ENCODE data around the gene PTGFR. TPM values are rescaled to one million over a fixed set of nuclear protein-coding genes. Genes with fewer than 3 reads are reported as not detected.

PTGFR gene
- total RNA-seq, 2 donors from 2014 or later = 0.34 to 0.46 TPM

DNA sequence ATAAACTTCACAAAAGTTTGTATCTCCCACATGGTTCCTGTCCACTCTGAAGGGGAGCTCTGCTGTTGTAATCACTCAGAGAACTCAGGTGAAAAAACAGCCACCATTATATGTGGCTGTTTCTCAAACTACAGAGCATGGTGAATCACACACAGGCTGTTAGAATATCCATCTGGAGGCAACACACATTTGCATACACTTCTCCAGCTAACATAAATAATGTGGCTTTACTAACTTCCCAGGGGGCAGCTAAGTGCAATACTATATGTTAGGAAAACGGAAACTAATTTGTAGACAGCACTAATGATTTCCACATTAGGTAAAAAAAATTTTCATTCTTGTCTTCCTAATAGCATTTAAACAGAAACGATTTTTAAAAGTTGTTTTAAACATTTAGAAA is 49.3 kb downstream of the PTGFR start:
- 52% methylated on average over 2 of the region's 2 CpGs for WGBS
- no peak overlapping the region for H3K4me3 ChIP-seq

DNA sequence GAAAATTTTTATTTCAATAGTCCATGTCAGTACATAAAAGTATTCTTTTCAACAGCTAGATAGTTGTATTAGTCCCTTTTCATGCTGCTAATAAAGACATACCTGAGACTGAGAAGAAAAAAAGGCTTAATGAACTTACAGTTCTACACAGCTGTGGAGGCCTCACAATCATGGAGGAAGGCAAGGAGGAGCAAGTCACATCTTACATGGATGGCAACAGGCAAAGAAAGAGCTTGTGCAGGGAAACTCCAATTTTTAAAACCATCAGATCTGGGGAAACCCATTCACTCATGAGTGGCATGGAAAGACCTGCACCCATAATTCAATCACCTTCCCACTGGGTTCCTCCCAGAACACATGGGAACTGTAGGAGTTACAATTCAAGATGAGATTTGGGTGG is 50.7 kb downstream of the PTGFR start:
- intact Hi-C loops (cut with DNase I) = no loop called here
- Histone ChIP-seq H3K4me3 (no peak overlapping the region), H3K9me3 (no peaks in the 10 kb centered on the region), H3K36me3 (no peaks in the 10 kb centered on the region), H3K4me1 (replicated peaks) (no peaks in the 10 kb centered on the region), H3K27me3 (replicated peaks; ENCODE audit: insufficient read depth) (no peaks in the 10 kb centered on the region), H3K27ac (no peak overlapping the region)
- DNase-seq (ENCODE audit: low spot score) = no peak
- TF ChIP-seq, protein P1, sequence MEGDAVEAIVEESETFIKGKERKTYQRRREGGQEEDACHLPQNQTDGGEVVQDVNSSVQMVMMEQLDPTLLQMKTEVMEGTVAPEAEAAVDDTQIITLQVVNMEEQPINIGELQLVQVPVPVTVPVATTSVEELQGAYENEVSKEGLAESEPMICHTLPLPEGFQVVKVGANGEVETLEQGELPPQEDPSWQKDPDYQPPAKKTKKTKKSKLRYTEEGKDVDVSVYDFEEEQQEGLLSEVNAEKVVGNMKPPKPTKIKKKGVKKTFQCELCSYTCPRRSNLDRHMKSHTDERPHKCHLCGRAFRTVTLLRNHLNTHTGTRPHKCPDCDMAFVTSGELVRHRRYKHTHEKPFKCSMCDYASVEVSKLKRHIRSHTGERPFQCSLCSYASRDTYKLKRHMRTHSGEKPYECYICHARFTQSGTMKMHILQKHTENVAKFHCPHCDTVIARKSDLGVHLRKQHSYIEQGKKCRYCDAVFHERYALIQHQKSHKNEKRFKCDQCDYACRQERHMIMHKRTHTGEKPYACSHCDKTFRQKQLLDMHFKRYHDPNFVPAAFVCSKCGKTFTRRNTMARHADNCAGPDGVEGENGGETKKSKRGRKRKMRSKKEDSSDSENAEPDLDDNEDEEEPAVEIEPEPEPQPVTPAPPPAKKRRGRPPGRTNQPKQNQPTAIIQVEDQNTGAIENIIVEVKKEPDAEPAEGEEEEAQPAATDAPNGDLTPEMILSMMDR (IDR thresholded peaks at IDR 0.05) = no peak
- no peak for TF ChIP-seq POLR2AphosphoS5 (IDR thresholded peaks at IDR 0.05)
- no peak for TF ChIP-seq POLR2A (IDR thresholded peaks at IDR 0.05)

More for the DNA sequence above, 49.3 kb downstream of the PTGFR start:
- no peaks in the 10 kb centered on the region for H3K27me3 ChIP-seq (replicated peaks; ENCODE audit: insufficient read depth)
- TF ChIP-seq POLR2A (IDR thresholded peaks at IDR 0.05) (no peak), POLR2AphosphoS5 (IDR thresholded peaks at IDR 0.05) (no peak)
- TF ChIP-seq, protein P1 (IDR thresholded peaks at IDR 0.05) = no peak
- H3K4me1 ChIP-seq (replicated peaks) = no peaks in the 10 kb centered on the region
- no peaks in the 10 kb centered on the region for H3K36me3 ChIP-seq
- DNase-seq (ENCODE audit: low spot score) = no peak
- intact Hi-C loops (cut with DNase I) = no loop called here
- no peak overlapping the region for H3K27ac ChIP-seq
- H3K9me3 ChIP-seq = no peaks in the 10 kb centered on the region

DNA sequence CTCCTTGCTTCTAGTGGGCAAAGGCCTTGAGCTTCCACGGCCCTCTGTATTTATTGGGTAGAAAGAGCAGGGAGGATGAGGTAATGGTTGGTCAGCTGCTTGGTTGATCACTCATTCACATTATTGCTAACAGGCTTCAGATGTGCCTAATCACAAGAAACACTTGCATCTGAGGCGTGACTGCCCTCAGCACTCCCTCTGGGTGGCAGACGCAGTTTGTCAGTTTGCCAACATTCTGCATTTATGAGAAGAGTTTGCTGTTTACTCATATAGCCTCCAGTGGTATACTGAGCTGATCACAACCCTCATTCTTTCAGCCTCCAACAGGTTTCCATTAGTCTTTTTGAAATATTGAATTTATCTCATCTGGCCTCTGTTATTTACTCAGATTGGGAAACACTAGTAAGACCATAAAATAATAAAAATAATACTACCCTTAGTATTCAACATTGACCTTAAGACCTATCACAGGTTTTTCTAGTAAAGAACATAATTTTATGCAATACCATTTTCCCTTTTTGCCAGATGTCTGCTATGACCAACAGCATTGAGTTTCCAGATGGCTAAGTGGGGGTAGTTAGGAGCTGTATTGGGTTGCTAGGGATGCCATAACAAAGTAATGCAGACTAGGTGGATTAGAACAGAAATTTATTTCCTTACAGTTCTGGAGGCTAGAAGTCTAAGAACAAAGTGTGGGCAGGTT is 53.3 kb downstream of the PTGFR start:
- no peaks in the 10 kb centered on the region for H3K27me3 ChIP-seq (replicated peaks; ENCODE audit: insufficient read depth)
- no peaks in the 10 kb centered on the region for H3K4me1 ChIP-seq (replicated peaks)
- intact Hi-C loops (cut with DNase I) = no loop called here
- no peaks in the 10 kb centered on the region for H3K36me3 ChIP-seq
- H3K9me3 ChIP-seq = no peaks in the 10 kb centered on the region
- DNase-seq (ENCODE audit: low spot score) = no peak
- H3K27ac ChIP-seq = no peak overlapping the region
- H3K4me3 ChIP-seq = no peak overlapping the region
- 71% methylated on average over 3 of the region's 3 CpGs for WGBS
- TF ChIP-seq POLR2A (IDR thresholded peaks at IDR 0.05) (no peak), POLR2AphosphoS5 (IDR thresholded peaks at IDR 0.05) (no peak)
- TF ChIP-seq, protein P1 (IDR thresholded peaks at IDR 0.05) = no peak

DNA sequence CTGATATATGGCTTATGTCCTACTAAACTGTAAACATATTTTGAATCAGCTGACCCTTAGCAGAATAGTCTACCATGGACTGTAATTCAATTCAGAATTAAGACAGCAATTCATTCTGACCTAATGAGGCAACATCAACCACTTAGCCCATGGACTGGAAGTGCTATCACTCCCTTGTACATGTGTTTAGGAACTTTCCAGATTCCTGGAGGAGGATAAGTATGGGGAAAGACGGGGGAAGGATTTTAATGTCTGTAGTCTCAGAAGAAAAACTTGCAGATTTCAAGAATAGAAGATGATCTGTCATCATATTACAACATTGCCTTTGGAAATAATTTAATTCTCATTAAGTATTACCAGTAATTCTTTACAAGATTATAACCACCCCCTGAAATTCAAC is 56.3 kb downstream of the PTGFR start:
- no peaks in the 10 kb centered on the region for H3K27me3 ChIP-seq (replicated peaks; ENCODE audit: insufficient read depth)
- 88% methylated on average over 1 of the region's 1 CpG for WGBS
- intact Hi-C loops (cut with DNase I) = no loop called here
- H3K36me3 ChIP-seq = no peaks in the 10 kb centered on the region
- TF ChIP-seq POLR2AphosphoS5 (IDR thresholded peaks at IDR 0.05) (no peak), POLR2A (IDR thresholded peaks at IDR 0.05) (no peak)
- TF ChIP-seq, protein P1 (IDR thresholded peaks at IDR 0.05) = no peak
- H3K27ac ChIP-seq = no peak overlapping the region
- H3K4me1 ChIP-seq (replicated peaks) = no peaks in the 10 kb centered on the region
- H3K9me3 ChIP-seq = no peaks in the 10 kb centered on the region
- DNase-seq (ENCODE audit: low spot score) = no peak
- H3K4me3 ChIP-seq = no peak overlapping the region

DNA sequence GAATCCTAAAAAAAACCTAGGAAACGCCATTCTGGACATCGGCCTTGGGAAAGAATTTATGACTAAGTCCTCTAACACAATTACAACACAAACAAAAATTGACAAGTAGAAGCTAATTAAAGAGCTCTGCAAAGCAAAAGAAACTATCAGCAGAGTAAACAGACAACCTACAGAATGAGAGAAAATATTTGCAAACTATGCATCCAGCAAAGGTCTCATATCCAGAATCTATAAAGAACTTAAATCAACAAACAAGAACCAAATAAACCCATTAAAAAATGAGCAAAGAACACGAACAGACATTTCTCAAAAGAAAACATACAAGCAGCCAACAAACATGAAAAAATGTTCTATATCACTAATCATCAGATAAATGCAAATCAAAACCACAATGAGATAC is 58.6 kb downstream of the PTGFR start:
- H3K36me3 ChIP-seq = no peaks in the 10 kb centered on the region
- intact Hi-C loops (cut with DNase I) = no loop called here
- H3K27ac ChIP-seq = no peak overlapping the region
- H3K27me3 ChIP-seq (replicated peaks; ENCODE audit: insufficient read depth) = no peaks in the 10 kb centered on the region
- TF ChIP-seq, protein P1 (IDR thresholded peaks at IDR 0.05) = no peak
- no peak for TF ChIP-seq POLR2A (IDR thresholded peaks at IDR 0.05)
- DNase-seq (ENCODE audit: low spot score) = no peak
- no peaks in the 10 kb centered on the region for H3K9me3 ChIP-seq
- 26% methylated on average over 3 of the region's 3 CpGs for WGBS
- no peaks in the 10 kb centered on the region for H3K4me1 ChIP-seq (replicated peaks)
- no peak overlapping the region for H3K4me3 ChIP-seq

All from prostate gland (tissue), 2 donors.